Activated T-cell treated with anti-CD3 and anti-CD28 coated beads, Interleukin-2, amount 50 U/mL, for 72 hours (primary cell): ENCODE data around the gene TCP11X2. TPM values are rescaled to one million over a fixed set of nuclear protein-coding genes. Genes with fewer than 3 reads are reported as not detected.

Experiments used
- total RNA-seq, 2 donors: library from RNA; stranded (reverse); gene quantifications; one replicate each; pipeline ENCODE4 v1.2.3, GENCODE V29; 2022

The TCP11X2 gene
- total RNA-seq, 2 donors from 2014 or later, result not detected

Other genes with a start within 250 kb of the TCP11X2 start
- gene NXF2, start 224.6 kb downstream of the TCP11X2 start, total RNA-seq, result not detected
- not detected for gene NXF2B, start 31.8 kb downstream of the TCP11X2 start, total RNA-seq
- gene TMSB15A, start 44.9 kb upstream of the TCP11X2 start, total RNA-seq, result under 1 TPM; 0.62 to 0.63 TPM
- gene ARMCX5, start 127.7 kb upstream of the TCP11X2 start, total RNA-seq, result 10 to 100 TPM; 10.7 to 11.5 TPM
- 1 to 10 TPM; 5.9 to 7.4 TPM for gene GPRASP1, start 179.7 kb upstream of the TCP11X2 start, total RNA-seq
- gene GPRASP2, start 240.6 kb upstream of the TCP11X2 start, total RNA-seq, result 1 to 10 TPM in 1 of 2 donors, under 1 TPM in 1; 0.60 to 1.4 TPM
- 1 to 10 TPM; 2.4 to 3.1 TPM for gene GPRASP3, start 248.9 kb upstream of the TCP11X2 start, total RNA-seq